GM12878 (cell line): ENCODE results near the gene PARP1. TPM values are rescaled to one million over a fixed set of nuclear protein-coding genes. Genes with fewer than 3 reads are reported as not detected.

Source experiments
- BACH1 ChIP-seq: fragments of 450-650 bp; IDR thresholded peaks from 2 replicates; pipeline ENCODE4 v1.6.1; 2017; ENCODE audit warnings: mild to moderate bottlenecking, borderline replicate concordance
- CBFB ChIP-seq: IDR thresholded peaks from 2 replicates; pipeline ENCODE4 v1.6.1; 2016; ENCODE audit warnings: antibody characterized with exemption, low read depth
- CREB1 ChIP-seq: IDR thresholded peaks from 2 replicates; pipeline ENCODE4 v1.6.1; 2012; ENCODE audit warnings: low read depth, mild to moderate bottlenecking, inconsistent platforms
- DPF2 ChIP-seq: fragments of 450-650 bp; IDR thresholded peaks from 2 replicates; pipeline ENCODE4 v1.6.1; 2017; ENCODE audit warnings: mild to moderate bottlenecking
- FOS ChIP-seq: IDR thresholded peaks from 3 replicates; pipeline ENCODE4 v1.6.1; 2011; ENCODE audit warnings: borderline replicate concordance; ENCODE audit not compliant: insufficient read length; ENCODE audit errors: extremely low read depth
- NR2C1 ChIP-seq: fragments of 450-650 bp; IDR thresholded peaks from 2 replicates; pipeline ENCODE4 v1.6.1; 2017; ENCODE audit warnings: antibody characterized with exemption, mild to moderate bottlenecking, moderate library complexity
- RFX5 ChIP-seq: IDR thresholded peaks from 2 replicates; pipeline ENCODE4 v1.6.1; 2011; ENCODE audit warnings: low read depth, low read length, improper control_type of control experiment
- RUNX3 ChIP-seq: IDR thresholded peaks from 2 replicates; pipeline ENCODE4 v1.6.1; 2012; ENCODE audit warnings: low read length, inconsistent platforms
- SMAD5 ChIP-seq: IDR thresholded peaks from 2 replicates; pipeline ENCODE4 v1.6.1; 2016; ENCODE audit warnings: antibody characterized with exemption, low read depth
- SP1 ChIP-seq: IDR thresholded peaks from one replicate; pipeline ENCODE4 v1.6.1; 2011; ENCODE audit warnings: low read depth, low read length
- SREBF2 ChIP-seq: IDR thresholded peaks from 2 replicates; pipeline ENCODE4 v1.6.1; 2012; ENCODE audit warnings: mild to moderate bottlenecking, low read length
- STAT1 ChIP-seq: fragments of 450-650 bp; conservative IDR thresholded peaks from 2 replicates; pipeline ENCODE4 v1.6.1; 2014; ENCODE audit warnings: antibody characterized with exemption, mild to moderate bottlenecking
- ZNF24 ChIP-seq: fragments of 450-650 bp; IDR thresholded peaks from 2 replicates; pipeline ENCODE4 v1.6.1; 2017; ENCODE audit warnings: antibody characterized with exemption, mild to moderate bottlenecking
- ZNF622 ChIP-seq: fragments of 450-650 bp; IDR thresholded peaks from 2 replicates; pipeline ENCODE4 v1.6.1; 2017; ENCODE audit warnings: mild to moderate bottlenecking, inconsistent platforms
- polyA plus RNA-seq, 11 experiments: library from polyadenylated mRNA; depleted of rRNA in 4 of 11; unstranded in 6 of 11; stranded (reverse) in 5 of 11; fragments of >200 nt; fragmentation: Nextera tagmentation in 4 of 11; fragmentation: Illumina TruSeq in 1 of 11; extraction: Ambion mirVana in 4 of 11; extraction: Trizol in 1 of 11; gene quantifications; 1 replicate in 1 of 11; 2 replicates in 10 of 11; pipeline versions ENCODE4 v1.2.1 to v1.2.3, GENCODE V29; 2011 to 2016; ENCODE audit warnings: inconsistent platforms in 2 of 11, missing spikeins in 2 of 11, low read depth in 1 of 11
- total RNA-seq, 4 experiments: library from RNA; depleted of rRNA in 3 of 4; stranded (reverse); fragments of >200 nt in 3 of 4; fragmentation: Illumina TruSeq in 1 of 4; extraction: Trizol in 1 of 4; gene quantifications; 2 replicates each; pipeline versions ENCODE4 v1.2.1 to v1.2.3, GENCODE V29; 2013 to 2021
- TF ChIP-seq, protein P1 (sequence below): fragments of 150-350 bp; IDR thresholded peaks from 2 replicates; pipeline ENCODE4 v1.6.1; 2016; ENCODE audit warnings: low read depth, low read length
- TF ChIP-seq, protein P2 (sequence below): IDR thresholded peaks from 2 replicates; pipeline ENCODE4 v1.6.1; 2012; ENCODE audit warnings: low read length, inconsistent platforms
- TF ChIP-seq, protein P3 (sequence below): IDR thresholded peaks from 2 replicates; pipeline ENCODE4 v1.6.1; 2012; ENCODE audit warnings: improper control_type of control experiment, low read depth, low read length; ENCODE audit not compliant: insufficient replicate concordance
- TF ChIP-seq, protein P4 (sequence below): fragments of 450-650 bp; formaldehyde crosslinking; IDR thresholded peaks from 2 replicates; pipeline ENCODE4 v1.4.0; 2022; ENCODE audit warnings: mild to moderate bottlenecking, moderate library complexity

The PARP1 gene
- total and polyA plus RNA-seq, 10 of the 15 experiments (the other 5 are each of a cell fraction or from before 2014, with no cell fraction given) = 113 to 287 (median 265) TPM

DNA sequence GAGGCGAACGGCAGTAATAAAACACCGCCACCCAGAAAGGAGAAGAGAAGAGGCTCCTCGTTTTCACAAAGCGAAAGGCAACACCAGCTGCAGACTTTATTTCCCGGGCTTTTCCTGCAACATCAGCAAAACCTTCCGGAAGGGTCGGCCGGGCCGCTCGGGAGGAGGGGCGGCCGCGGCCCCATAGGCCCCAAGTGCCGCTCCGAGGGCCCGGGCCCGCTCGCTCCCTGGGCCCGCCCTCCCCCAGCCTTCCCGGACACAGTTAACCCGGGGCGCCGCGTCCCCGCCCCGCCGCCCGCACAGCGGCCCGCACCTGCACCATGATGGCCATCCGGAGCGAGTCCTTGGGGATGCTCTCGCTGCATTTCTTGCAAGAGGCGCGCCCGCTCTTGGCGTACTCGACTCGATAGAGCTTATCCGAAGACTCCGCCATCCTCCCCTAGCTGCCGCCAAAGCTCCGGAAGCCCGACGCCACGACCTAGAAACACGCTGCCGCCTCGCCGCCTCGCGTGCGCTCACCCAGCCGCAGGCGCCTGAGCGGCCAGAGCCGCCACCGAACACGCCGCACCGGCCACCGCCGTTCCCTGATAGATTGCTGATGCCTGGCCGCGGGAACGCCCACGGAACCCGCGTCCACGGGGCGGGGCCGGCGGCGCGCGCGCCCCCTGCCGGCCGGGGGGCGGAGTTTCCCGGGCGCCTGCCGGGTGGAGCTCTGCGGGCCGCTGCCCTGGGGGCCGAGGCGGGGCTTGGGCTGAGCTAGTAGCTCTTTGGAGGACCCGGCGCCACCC, at the start of gene PARP1 (continued):
- TF ChIP-seq, protein P1, sequence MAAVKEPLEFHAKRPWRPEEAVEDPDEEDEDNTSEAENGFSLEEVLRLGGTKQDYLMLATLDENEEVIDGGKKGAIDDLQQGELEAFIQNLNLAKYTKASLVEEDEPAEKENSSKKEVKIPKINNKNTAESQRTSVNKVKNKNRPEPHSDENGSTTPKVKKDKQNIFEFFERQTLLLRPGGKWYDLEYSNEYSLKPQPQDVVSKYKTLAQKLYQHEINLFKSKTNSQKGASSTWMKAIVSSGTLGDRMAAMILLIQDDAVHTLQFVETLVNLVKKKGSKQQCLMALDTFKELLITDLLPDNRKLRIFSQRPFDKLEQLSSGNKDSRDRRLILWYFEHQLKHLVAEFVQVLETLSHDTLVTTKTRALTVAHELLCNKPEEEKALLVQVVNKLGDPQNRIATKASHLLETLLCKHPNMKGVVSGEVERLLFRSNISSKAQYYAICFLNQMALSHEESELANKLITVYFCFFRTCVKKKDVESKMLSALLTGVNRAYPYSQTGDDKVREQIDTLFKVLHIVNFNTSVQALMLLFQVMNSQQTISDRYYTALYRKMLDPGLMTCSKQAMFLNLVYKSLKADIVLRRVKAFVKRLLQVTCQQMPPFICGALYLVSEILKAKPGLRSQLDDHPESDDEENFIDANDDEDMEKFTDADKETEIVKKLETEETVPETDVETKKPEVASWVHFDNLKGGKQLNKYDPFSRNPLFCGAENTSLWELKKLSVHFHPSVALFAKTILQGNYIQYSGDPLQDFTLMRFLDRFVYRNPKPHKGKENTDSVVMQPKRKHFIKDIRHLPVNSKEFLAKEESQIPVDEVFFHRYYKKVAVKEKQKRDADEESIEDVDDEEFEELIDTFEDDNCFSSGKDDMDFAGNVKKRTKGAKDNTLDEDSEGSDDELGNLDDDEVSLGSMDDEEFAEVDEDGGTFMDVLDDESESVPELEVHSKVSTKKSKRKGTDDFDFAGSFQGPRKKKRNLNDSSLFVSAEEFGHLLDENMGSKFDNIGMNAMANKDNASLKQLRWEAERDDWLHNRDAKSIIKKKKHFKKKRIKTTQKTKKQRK = no peak
- TF ChIP-seq SREBF2 (no peak), CBFB (no peak), STAT1 (peak; percentile 94), BACH1 (peak; percentile 91; the same call in 1 of the 2 replicates), SP1 (peak; percentile 89), ZNF24 (0 out of 2 replicates have a peak, but pooled peaks have one; percentile 22), CREB1 (peak; percentile 42), FOS (no peak), RFX5 (no peak), SMAD5 (no peak), NR2C1 (peak; percentile 55), DPF2 (peak; percentile 89), RUNX3 (peak; percentile 79), ZNF622 (no peak)
- TF ChIP-seq, protein P2, sequence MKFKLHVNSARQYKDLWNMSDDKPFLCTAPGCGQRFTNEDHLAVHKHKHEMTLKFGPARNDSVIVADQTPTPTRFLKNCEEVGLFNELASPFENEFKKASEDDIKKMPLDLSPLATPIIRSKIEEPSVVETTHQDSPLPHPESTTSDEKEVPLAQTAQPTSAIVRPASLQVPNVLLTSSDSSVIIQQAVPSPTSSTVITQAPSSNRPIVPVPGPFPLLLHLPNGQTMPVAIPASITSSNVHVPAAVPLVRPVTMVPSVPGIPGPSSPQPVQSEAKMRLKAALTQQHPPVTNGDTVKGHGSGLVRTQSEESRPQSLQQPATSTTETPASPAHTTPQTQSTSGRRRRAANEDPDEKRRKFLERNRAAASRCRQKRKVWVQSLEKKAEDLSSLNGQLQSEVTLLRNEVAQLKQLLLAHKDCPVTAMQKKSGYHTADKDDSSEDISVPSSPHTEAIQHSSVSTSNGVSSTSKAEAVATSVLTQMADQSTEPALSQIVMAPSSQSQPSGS = no peak
- TF ChIP-seq, protein P3, sequence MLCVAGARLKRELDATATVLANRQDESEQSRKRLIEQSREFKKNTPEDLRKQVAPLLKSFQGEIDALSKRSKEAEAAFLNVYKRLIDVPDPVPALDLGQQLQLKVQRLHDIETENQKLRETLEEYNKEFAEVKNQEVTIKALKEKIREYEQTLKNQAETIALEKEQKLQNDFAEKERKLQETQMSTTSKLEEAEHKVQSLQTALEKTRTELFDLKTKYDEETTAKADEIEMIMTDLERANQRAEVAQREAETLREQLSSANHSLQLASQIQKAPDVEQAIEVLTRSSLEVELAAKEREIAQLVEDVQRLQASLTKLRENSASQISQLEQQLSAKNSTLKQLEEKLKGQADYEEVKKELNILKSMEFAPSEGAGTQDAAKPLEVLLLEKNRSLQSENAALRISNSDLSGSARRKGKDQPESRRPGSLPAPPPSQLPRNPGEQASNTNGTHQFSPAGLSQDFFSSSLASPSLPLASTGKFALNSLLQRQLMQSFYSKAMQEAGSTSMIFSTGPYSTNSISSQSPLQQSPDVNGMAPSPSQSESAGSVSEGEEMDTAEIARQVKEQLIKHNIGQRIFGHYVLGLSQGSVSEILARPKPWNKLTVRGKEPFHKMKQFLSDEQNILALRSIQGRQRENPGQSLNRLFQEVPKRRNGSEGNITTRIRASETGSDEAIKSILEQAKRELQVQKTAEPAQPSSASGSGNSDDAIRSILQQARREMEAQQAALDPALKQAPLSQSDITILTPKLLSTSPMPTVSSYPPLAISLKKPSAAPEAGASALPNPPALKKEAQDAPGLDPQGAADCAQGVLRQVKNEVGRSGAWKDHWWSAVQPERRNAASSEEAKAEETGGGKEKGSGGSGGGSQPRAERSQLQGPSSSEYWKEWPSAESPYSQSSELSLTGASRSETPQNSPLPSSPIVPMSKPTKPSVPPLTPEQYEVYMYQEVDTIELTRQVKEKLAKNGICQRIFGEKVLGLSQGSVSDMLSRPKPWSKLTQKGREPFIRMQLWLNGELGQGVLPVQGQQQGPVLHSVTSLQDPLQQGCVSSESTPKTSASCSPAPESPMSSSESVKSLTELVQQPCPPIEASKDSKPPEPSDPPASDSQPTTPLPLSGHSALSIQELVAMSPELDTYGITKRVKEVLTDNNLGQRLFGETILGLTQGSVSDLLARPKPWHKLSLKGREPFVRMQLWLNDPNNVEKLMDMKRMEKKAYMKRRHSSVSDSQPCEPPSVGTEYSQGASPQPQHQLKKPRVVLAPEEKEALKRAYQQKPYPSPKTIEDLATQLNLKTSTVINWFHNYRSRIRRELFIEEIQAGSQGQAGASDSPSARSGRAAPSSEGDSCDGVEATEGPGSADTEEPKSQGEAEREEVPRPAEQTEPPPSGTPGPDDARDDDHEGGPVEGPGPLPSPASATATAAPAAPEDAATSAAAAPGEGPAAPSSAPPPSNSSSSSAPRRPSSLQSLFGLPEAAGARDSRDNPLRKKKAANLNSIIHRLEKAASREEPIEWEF = no peak
- TF ChIP-seq, protein P4, sequence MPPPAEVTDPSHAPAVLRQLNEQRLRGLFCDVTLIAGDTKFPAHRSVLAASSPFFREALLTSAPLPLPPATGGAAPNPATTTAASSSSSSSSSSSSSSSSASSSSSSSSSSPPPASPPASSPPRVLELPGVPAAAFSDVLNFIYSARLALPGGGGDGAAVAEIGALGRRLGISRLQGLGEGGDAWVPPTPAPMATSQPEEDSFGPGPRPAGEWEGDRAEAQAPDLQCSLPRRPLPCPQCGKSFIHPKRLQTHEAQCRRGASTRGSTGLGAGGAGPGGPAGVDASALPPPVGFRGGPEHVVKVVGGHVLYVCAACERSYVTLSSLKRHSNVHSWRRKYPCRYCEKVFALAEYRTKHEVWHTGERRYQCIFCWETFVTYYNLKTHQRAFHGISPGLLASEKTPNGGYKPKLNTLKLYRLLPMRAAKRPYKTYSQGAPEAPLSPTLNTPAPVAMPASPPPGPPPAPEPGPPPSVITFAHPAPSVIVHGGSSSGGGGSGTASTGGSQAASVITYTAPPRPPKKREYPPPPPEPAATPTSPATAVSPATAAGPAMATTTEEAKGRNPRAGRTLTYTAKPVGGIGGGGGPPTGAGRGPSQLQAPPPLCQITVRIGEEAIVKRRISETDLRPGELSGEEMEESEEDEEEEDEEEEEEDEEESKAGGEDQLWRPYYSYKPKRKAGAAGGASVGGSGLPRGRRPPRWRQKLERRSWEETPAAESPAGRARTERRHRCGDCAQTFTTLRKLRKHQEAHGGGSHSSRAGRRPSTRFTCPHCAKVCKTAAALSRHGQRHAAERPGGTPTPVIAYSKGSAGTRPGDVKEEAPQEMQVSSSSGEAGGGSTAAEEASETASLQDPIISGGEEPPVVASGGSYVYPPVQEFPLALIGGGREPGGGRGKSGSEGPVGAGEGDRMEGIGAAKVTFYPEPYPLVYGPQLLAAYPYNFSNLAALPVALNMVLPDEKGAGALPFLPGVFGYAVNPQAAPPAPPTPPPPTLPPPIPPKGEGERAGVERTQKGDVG (CRISPR knock-in tag) = no peak
